ENCODE results near the gene CDKAL1.

Gene CDKAL1

GRCh38 chr6:20991910-20992309 is 457.7 kb downstream of the CDKAL1 start:
- DNase-seq: no peak

- no peak for DNase-seq
Measured at GRCh38 chr6:20996099-20996498, 461.8 kb downstream of the CDKAL1 start.

GRCh38 chr6:20997143-20997769 is 463.0 kb downstream of the CDKAL1 start:
- DNase-seq: peak; percentile 79

- no peak for DNase-seq
Measured at GRCh38 chr6:20997770-20998147, 463.5 kb downstream of the CDKAL1 start.

GRCh38 chr6:20998748-20999448 is 464.6 kb downstream of the CDKAL1 start:
- DNase-seq: no peak

GRCh38 chr6:21000331-21000801 is 466.1 kb downstream of the CDKAL1 start:
- no peak for DNase-seq

- DNase-seq: no peak
Measured at GRCh38 chr6:21001736-21002135, 467.5 kb downstream of the CDKAL1 start.

GRCh38 chr6:21003780-21004541 is 469.7 kb downstream of the CDKAL1 start:
- no peak for DNase-seq

- DNase-seq: no peak
Measured at GRCh38 chr6:21005816-21006570, 471.7 kb downstream of the CDKAL1 start.

GRCh38 chr6:21019614-21020013 is 485.4 kb downstream of the CDKAL1 start:
- DNase-seq: no peak

GRCh38 chr6:21022343-21023107 is 488.3 kb downstream of the CDKAL1 start:
- DNase-seq: no peak

GRCh38 chr6:21023210-21023609 is 489.0 kb downstream of the CDKAL1 start:
- no peak for DNase-seq

GRCh38 chr6:21024616-21025015 is 490.4 kb downstream of the CDKAL1 start:
- DNase-seq: no peak

GRCh38 chr6:21026576-21027273 is 492.5 kb downstream of the CDKAL1 start:
- DNase-seq: no peak

- no peak for DNase-seq
Measured at GRCh38 chr6:21027507-21027906, 493.2 kb downstream of the CDKAL1 start.

GRCh38 chr6:21031182-21031581 is 496.9 kb downstream of the CDKAL1 start:
- no peak for DNase-seq

GRCh38 chr6:21033084-21033483 is 498.8 kb downstream of the CDKAL1 start:
- no peak for DNase-seq

- no peak for DNase-seq
Measured at GRCh38 chr6:21033575-21034026, 499.3 kb downstream of the CDKAL1 start.

- no peak for DNase-seq
Measured at GRCh38 chr6:21034345-21034744, 500.1 kb downstream of the CDKAL1 start.

- DNase-seq: no peak
Measured at GRCh38 chr6:21037453-21037852, 503.2 kb downstream of the CDKAL1 start.

- no peak for DNase-seq
Measured at GRCh38 chr6:21039926-21040325, 505.7 kb downstream of the CDKAL1 start.
